Esophagus squamous epithelium (tissue), 5 donors: ENCODE measurements around the gene UBXN1. TPM values are rescaled to one million over a fixed set of nuclear protein-coding genes. Genes with fewer than 3 reads are reported as not detected.

ENCODE experiments used
- DNase-seq: peaks from one replicate; lab custom pipeline; 2025; lab: John Stamatoyannopoulos, UW
- H3K27ac ChIP-seq, 4 donors: fragments of 200-600 bp; sonication (generic); one replicate each; pipeline ENCODE4 v1.5.1; 2016 to 2019; ENCODE audit warnings: mild to moderate bottlenecking in 1 of 4
- H3K27me3 ChIP-seq, 4 donors: fragments of 200-600 bp; sonication (generic); 1 replicate in 3 of 4; 2 replicates in 1 of 4; pipeline versions ENCODE4 v1.5.1 to v1.6.0; 2017 to 2021; ENCODE audit warnings: antibody characterized with exemption in 1 of 4
- H3K36me3 ChIP-seq, 3 donors: fragments of 200-600 bp; sonication (generic); one replicate each; pipeline ENCODE4 v1.5.1; 2016 to 2019
- H3K4me1 ChIP-seq, 3 donors: fragments of 200-600 bp; sonication (generic); one replicate each; pipeline ENCODE4 v1.5.1; 2017 to 2019
- H3K4me3 ChIP-seq, 4 donors: fragments of 200-600 bp; sonication (generic); 1 replicate in 3 of 4; 2 replicates in 1 of 4; pipeline ENCODE4 v1.5.1; 2016 to 2019; ENCODE audit warnings: mild to moderate bottlenecking in 2 of 4, moderate library complexity in 1 of 4
- H3K9me3 ChIP-seq, 3 donors: fragments of 200-600 bp; sonication (generic); one replicate each; pipeline ENCODE4 v1.5.1; 2016 to 2019
- CTCF ChIP-seq, 6 experiments: fragments of 450-650 bp in 4 of 6; fragments of 200-600 bp in 2 of 6; sonication (generic) in 2 of 6; IDR thresholded peaks; one replicate each; pipeline ENCODE4 v1.5.1; 2016 to 2019; ENCODE audit warnings: antibody characterized with exemption in 6 of 6, mild to moderate bottlenecking in 4 of 6, moderate library complexity in 4 of 6
- POLR2A ChIP-seq, 4 donors: fragments of 450-650 bp; IDR thresholded peaks; one replicate each; pipeline ENCODE4 v1.6.1; 2017; ENCODE audit warnings: antibody characterized with exemption in 4 of 4, mild to moderate bottlenecking in 4 of 4, moderate library complexity in 3 of 4
- WGBS, 2 donors: methylation state at CpG; one replicate each; pipeline ENCODE4 v1.1.5; 2018; 5-methylcytosine and 5-hydroxymethylcytosine counted together
- intact Hi-C: fragments of 100-400 bp; cut with DNase I; formaldehyde crosslinking; loops from one replicate; pipeline ENCODE4 v1.15.0; 2022
- total RNA-seq, 4 donors: library from RNA; depleted of rRNA; stranded (reverse); fragments of >200 nt; gene quantifications; one replicate each; pipeline ENCODE4 v1.1.0, GENCODE V29; 2016
- donor health status: DM: yes; HTN: yes; CAD: no.

UBXN1 gene
- total RNA-seq, 4 donors from 2014 or later = 67.3 to 148 (median 86.1) TPM

- TF ChIP-seq CTCF (IDR thresholded peaks at IDR 0.05) (no peak), POLR2A (IDR thresholded peaks at IDR 0.05) (no peak)
- intact Hi-C loops = no loop called here
- Histone ChIP-seq H3K36me3 (peaks cover 13 to 78% (median 33%) of the 10 kb centered on the region in 3 donors), H3K27ac (no peak overlapping the region), H3K4me3 (no peak overlapping the region), H3K27me3 (no peaks in the 10 kb centered on the region), H3K9me3 (no peaks in the 10 kb centered on the region), H3K4me1 (peaks cover 13 to 52% (median 15%) of the 10 kb centered on the region in 3 donors)
- WGBS, 2 donors = 51 to 54% methylated on average over 3 of the region's 3 CpGs
- no peak for DNase-seq
Observed at GRCh38 chr11:62712861-62713260, 34.0 kb upstream of the UBXN1 start.

GRCh38 chr11:62712276-62712812 is 33.5 kb upstream of the UBXN1 start:
- Histone ChIP-seq H3K27ac (no peak overlapping the region), H3K9me3 (no peaks in the 10 kb centered on the region), H3K36me3 (peaks cover 9 to 73% (median 29%) of the 10 kb centered on the region in 3 donors), H3K4me3 (no peak overlapping the region), H3K27me3 (no peaks in the 10 kb centered on the region), H3K4me1 (peaks cover 13 to 52% (median 15%) of the 10 kb centered on the region in 3 donors)
- 72 to 75% methylated on average over 6 of the region's 6 CpGs for whole genome bisulfite sequencing, 2 donors
- DNase-seq = no peak
- TF ChIP-seq CTCF (IDR thresholded peaks at IDR 0.05) (no peak), POLR2A (IDR thresholded peaks at IDR 0.05) (no peak)
- intact Hi-C loops = no loop called here

GRCh38 chr11:62710001-62710345 is 31.1 kb upstream of the UBXN1 start:
- TF ChIP-seq CTCF (IDR thresholded peaks at IDR 0.05) (no peak), POLR2A (IDR thresholded peaks at IDR 0.05) (no peak)
- peak overlapping the region; percentile 36 to 68 (median 56) for H3K4me3 ChIP-seq
- H3K27ac ChIP-seq = peak overlapping the region; percentile 90 to 99 (median 95)
- no peaks in the 10 kb centered on the region for H3K9me3 ChIP-seq
- H3K4me1 ChIP-seq = peaks cover 28 to 60% (median 32%) of the 10 kb centered on the region in 3 donors
- H3K27me3 ChIP-seq = no peaks in the 10 kb centered on the region
- H3K36me3 ChIP-seq = peaks cover 4 to 49% (median 11%) of the 10 kb centered on the region in 3 donors
- no peak for DNase-seq
- intact Hi-C loops = no loop called here
- WGBS, 2 donors = 68 to 71% methylated on average over 5 of the region's 7 CpGs

GRCh38 chr11:62709247-62710000 is 30.6 kb upstream of the UBXN1 start:
- intact Hi-C loops = no loop called here

More at GRCh38 chr11:62709247-62710000, 30.6 kb upstream of the UBXN1 start:
- no peaks in the 10 kb centered on the region for H3K27me3 ChIP-seq
- TF ChIP-seq POLR2A (IDR thresholded peaks at IDR 0.05) (peak in 3 of 4 donors; percentile 6 to 76 (median 33)), CTCF (IDR thresholded peaks at IDR 0.05) (peak in 1 of 6 experiments; percentile 16)
- H3K4me3 ChIP-seq = peak overlapping the region; percentile 36 to 68 (median 56)
- H3K36me3 ChIP-seq = peaks cover 0 to 44% (median 5%) of the 10 kb centered on the region in 3 donors
- peak overlapping the region; percentile 90 to 99 (median 95) for H3K27ac ChIP-seq
- WGBS, 2 donors = 0 to 2% methylated on average over 30 to 33 of the region's 47 CpGs
- DNase-seq = peak; percentile 94
- peaks cover 28 to 65% (median 33%) of the 10 kb centered on the region in 3 donors for H3K4me1 ChIP-seq
- H3K9me3 ChIP-seq = no peaks in the 10 kb centered on the region
